ENCODE measurements around the gene AKT3. TPM values are rescaled to one million over a fixed set of nuclear protein-coding genes. Genes with fewer than 3 reads are reported as not detected.

AKT3 gene
- total and polyA plus RNA-seq, 2 experiments from 2014 or later, result 3.5 to 13.0 TPM

- Histone ChIP-seq H3K4me1 (ENCODE audit: insufficient read depth) (no peaks in the 10 kb centered on the region), H3K27me3 (no peaks in the 10 kb centered on the region), H3K4me2 (no peak overlapping the region), H3K9me2 (replicated peaks; ENCODE audit: insufficient read depth) (no peaks in the 10 kb centered on the region), H2AFZ (no peak overlapping the region), H3K9me3 (ENCODE audit: low read depth) (no peaks in the 10 kb centered on the region), H3K4me3 (no peak overlapping the region), H3K27ac (no peak overlapping the region), H4K20me1 (ENCODE audit: insufficient read depth, poor library complexity, severe bottlenecking) (no peaks in the 10 kb centered on the region), H3K36me3 (replicated peaks; ENCODE audit: insufficient read depth, low read depth) (no peaks in the 10 kb centered on the region), H3K79me2 (no peaks in the 10 kb centered on the region)
- TF ChIP-seq, protein P1, sequence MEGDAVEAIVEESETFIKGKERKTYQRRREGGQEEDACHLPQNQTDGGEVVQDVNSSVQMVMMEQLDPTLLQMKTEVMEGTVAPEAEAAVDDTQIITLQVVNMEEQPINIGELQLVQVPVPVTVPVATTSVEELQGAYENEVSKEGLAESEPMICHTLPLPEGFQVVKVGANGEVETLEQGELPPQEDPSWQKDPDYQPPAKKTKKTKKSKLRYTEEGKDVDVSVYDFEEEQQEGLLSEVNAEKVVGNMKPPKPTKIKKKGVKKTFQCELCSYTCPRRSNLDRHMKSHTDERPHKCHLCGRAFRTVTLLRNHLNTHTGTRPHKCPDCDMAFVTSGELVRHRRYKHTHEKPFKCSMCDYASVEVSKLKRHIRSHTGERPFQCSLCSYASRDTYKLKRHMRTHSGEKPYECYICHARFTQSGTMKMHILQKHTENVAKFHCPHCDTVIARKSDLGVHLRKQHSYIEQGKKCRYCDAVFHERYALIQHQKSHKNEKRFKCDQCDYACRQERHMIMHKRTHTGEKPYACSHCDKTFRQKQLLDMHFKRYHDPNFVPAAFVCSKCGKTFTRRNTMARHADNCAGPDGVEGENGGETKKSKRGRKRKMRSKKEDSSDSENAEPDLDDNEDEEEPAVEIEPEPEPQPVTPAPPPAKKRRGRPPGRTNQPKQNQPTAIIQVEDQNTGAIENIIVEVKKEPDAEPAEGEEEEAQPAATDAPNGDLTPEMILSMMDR (IDR thresholded peaks at IDR 0.05; ENCODE audit: poor library complexity), result no peak
- no peak for TF ChIP-seq EZH2 (IDR thresholded peaks at IDR 0.05; ENCODE audit: borderline replicate concordance)
- no peak for TF ChIP-seq EZH2phosphoT487 (IDR thresholded peaks at IDR 0.05; ENCODE audit: low read depth, severe bottlenecking, unreplicated experiment)
- DNase-seq (ENCODE audit: low spot score), result no peak
Observed at GRCh38 chr1:243756529-243756928, 93.5 kb downstream of the AKT3 start.

GRCh38 chr1:243754348-243754747 lies 95.7 kb downstream of the AKT3 start:
- no peaks in the 10 kb centered on the region for H3K9me2 ChIP-seq (replicated peaks; ENCODE audit: insufficient read depth)
- H3K4me2 ChIP-seq, result no peak overlapping the region
- H3K4me3 ChIP-seq, result no peak overlapping the region
- H3K9me3 ChIP-seq (ENCODE audit: low read depth), result no peaks in the 10 kb centered on the region
- H2AFZ ChIP-seq, result no peak overlapping the region
- DNase-seq (ENCODE audit: low spot score), result no peak
- no peaks in the 10 kb centered on the region for H3K27me3 ChIP-seq
- no peaks in the 10 kb centered on the region for H4K20me1 ChIP-seq (ENCODE audit: insufficient read depth, poor library complexity, severe bottlenecking)
- H3K79me2 ChIP-seq, result no peaks in the 10 kb centered on the region
- H3K4me1 ChIP-seq (ENCODE audit: insufficient read depth), result no peaks in the 10 kb centered on the region
- TF ChIP-seq EZH2phosphoT487 (IDR thresholded peaks at IDR 0.05; ENCODE audit: low read depth, severe bottlenecking, unreplicated experiment), result no peak
- TF ChIP-seq, protein P1 (IDR thresholded peaks at IDR 0.05; ENCODE audit: poor library complexity), result no peak
- no peak for TF ChIP-seq EZH2 (IDR thresholded peaks at IDR 0.05; ENCODE audit: borderline replicate concordance)
- H3K36me3 ChIP-seq (replicated peaks; ENCODE audit: insufficient read depth, low read depth), result no peaks in the 10 kb centered on the region
- no peak overlapping the region for H3K27ac ChIP-seq
- 94% methylated on average over 6 of the region's 6 CpGs for WGBS (ENCODE audit: low lambda C conversion rate, missing lambda C conversion rate)

DNA sequence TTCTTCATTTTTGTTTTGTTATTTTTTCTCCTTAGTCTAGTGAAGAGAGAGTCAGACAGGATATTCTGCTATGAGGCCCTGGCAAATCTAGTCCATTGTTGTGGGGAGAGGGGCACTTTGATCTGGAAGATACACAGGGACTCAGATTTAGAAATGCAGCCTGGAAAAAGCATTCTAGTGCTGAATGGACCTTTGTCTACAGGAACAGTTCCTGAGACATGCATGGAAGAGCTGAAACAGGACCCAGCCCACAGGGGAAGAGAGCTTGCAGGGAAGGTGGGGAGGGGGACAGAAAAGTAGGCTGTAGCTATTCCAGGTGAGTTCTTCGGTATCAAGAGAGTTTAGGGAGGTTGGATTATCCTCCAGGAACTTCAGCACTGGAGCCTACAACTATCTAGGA lies 98.5 kb downstream of the AKT3 start:
- Histone ChIP-seq H4K20me1 (ENCODE audit: insufficient read depth, poor library complexity, severe bottlenecking) (no peaks in the 10 kb centered on the region), H3K9me3 (ENCODE audit: low read depth) (no peaks in the 10 kb centered on the region), H3K4me3 (no peak overlapping the region), H3K27ac (no peak overlapping the region), H3K27me3 (no peaks in the 10 kb centered on the region), H3K79me2 (no peaks in the 10 kb centered on the region), H3K36me3 (replicated peaks; ENCODE audit: insufficient read depth, low read depth) (no peaks in the 10 kb centered on the region), H3K9me2 (replicated peaks; ENCODE audit: insufficient read depth) (no peaks in the 10 kb centered on the region), H3K4me2 (no peak overlapping the region), H2AFZ (no peak overlapping the region), H3K4me1 (ENCODE audit: insufficient read depth) (no peaks in the 10 kb centered on the region)
- TF ChIP-seq EZH2phosphoT487 (IDR thresholded peaks at IDR 0.05; ENCODE audit: low read depth, severe bottlenecking, unreplicated experiment), result no peak
- TF ChIP-seq EZH2 (IDR thresholded peaks at IDR 0.05; ENCODE audit: borderline replicate concordance), result no peak
- TF ChIP-seq, protein P1 (IDR thresholded peaks at IDR 0.05; ENCODE audit: poor library complexity), result no peak
- no peak for DNase-seq (ENCODE audit: low spot score)
- WGBS (ENCODE audit: low lambda C conversion rate, missing lambda C conversion rate), result 70% methylated on average over 1 of the region's 1 CpG
